ENCODE data around the gene ANGPTL2. TPM values are rescaled to one million over a fixed set of nuclear protein-coding genes. Genes with fewer than 3 reads are reported as not detected.

Gene ANGPTL2
- total RNA-seq, 1 donor: 0.10 TPM

Other genes starting within 250 kb of the ANGPTL2 start
- 8.2 TPM for gene RALGPS1, start 207.9 kb downstream of the ANGPTL2 start, total RNA-seq
- gene GARNL3, start 142.1 kb upstream of the ANGPTL2 start, total RNA-seq: 1.0 TPM